Forelimb muscle (tissue), 1 donor: ENCODE data around the gene FBLN2. TPM values are rescaled to one million over a fixed set of nuclear protein-coding genes. Genes with fewer than 3 reads are reported as not detected.

ENCODE experiments used
- DNase-seq: peaks from one replicate; pipeline ENCODE4 v3.0.0-alpha.2; 2013; ENCODE audit warnings: low read depth
- polyA plus RNA-seq: library from polyadenylated mRNA; unstranded; fragments of 120-200 nt; gene quantifications from one replicate; pipeline ENCODE4 v1.2.1, GENCODE V29; 2013; ENCODE audit not compliant: insufficient read length

FBLN2 gene
- polyA plus RNA-seq, 1 donor = 35.1 TPM

- no peak for DNase-seq
Observed at GRCh38 chr3:13532085-13532484, 16.8 kb upstream of the FBLN2 start.

- no peak for DNase-seq
Observed at GRCh38 chr3:13532631-13533030, 16.3 kb upstream of the FBLN2 start.

- DNase-seq = no peak
Observed at GRCh38 chr3:13533885-13534301, 15.0 kb upstream of the FBLN2 start.

- DNase-seq = no peak
Observed at GRCh38 chr3:13535526-13535875, 13.4 kb upstream of the FBLN2 start.

- no peak for DNase-seq
Observed at GRCh38 chr3:13535905-13536304, 13.0 kb upstream of the FBLN2 start.

GRCh38 chr3:13536432-13536831, 12.5 kb upstream of the FBLN2 start:
- no peak for DNase-seq

GRCh38 chr3:13536832-13537231, 12.1 kb upstream of the FBLN2 start:
- no peak for DNase-seq

GRCh38 chr3:13537244-13537908, 11.5 kb upstream of the FBLN2 start:
- DNase-seq = no peak

GRCh38 chr3:13537909-13538296, 11.0 kb upstream of the FBLN2 start:
- DNase-seq = no peak

- no peak for DNase-seq
Observed at GRCh38 chr3:13538520-13539291, 10.2 kb upstream of the FBLN2 start.

- no peak for DNase-seq
Observed at GRCh38 chr3:13539292-13539638, 9.7 kb upstream of the FBLN2 start.

- no peak for DNase-seq
Observed at GRCh38 chr3:13539671-13540070, 9.3 kb upstream of the FBLN2 start.

- no peak for DNase-seq
Observed at GRCh38 chr3:13540297-13540995, 8.5 kb upstream of the FBLN2 start.

- DNase-seq = no peak
Observed at GRCh38 chr3:13541691-13542090, 7.2 kb upstream of the FBLN2 start.

- DNase-seq = no peak
Observed at GRCh38 chr3:13542142-13542541, 6.8 kb upstream of the FBLN2 start.

GRCh38 chr3:13543253-13543652, 5.7 kb upstream of the FBLN2 start:
- DNase-seq = no peak

- DNase-seq = no peak
Observed at GRCh38 chr3:13544293-13544831, 4.6 kb upstream of the FBLN2 start.

- DNase-seq = no peak
Observed at GRCh38 chr3:13544951-13545651, 3.8 kb upstream of the FBLN2 start.

- DNase-seq = no peak
Observed at GRCh38 chr3:13545952-13546454, 2.9 kb upstream of the FBLN2 start.

- DNase-seq = no peak
Observed at GRCh38 chr3:13546667-13547171, 2.2 kb upstream of the FBLN2 start.

GRCh38 chr3:13547591-13548371, 1.1 kb upstream of the FBLN2 start:
- DNase-seq = no peak
